ENCODE data around the gene CFD. TPM values are rescaled to one million over a fixed set of nuclear protein-coding genes. Genes with fewer than 3 reads are reported as not detected.
"Not testable (repeated sequence)": the region's sequence is repeated elsewhere in the genome, so short reads cannot be mapped to it uniquely, and the experiment has no call there.

The CFD gene
- polyA plus RNA-seq, 4 donors = 2.3 to 12.9 (median 3.6) TPM

GRCh38 chr19:870314-870713 lies 10.8 kb downstream of the CFD start:
- DNase-seq (ENCODE audit: low read depth in 4 of 4, low spot score in 3 of 4) = no peak

GRCh38 chr19:870963-871401 lies 11.5 kb downstream of the CFD start:
- no peak for DNase-seq (ENCODE audit: low read depth in 4 of 4, low spot score in 3 of 4)

- DNase-seq (ENCODE audit: low read depth in 4 of 4, low spot score in 3 of 4) = no peak
Observed at GRCh38 chr19:871446-872265, 12.2 kb downstream of the CFD start.

- DNase-seq (ENCODE audit: low read depth in 4 of 4, low spot score in 3 of 4) = no peak
Observed at GRCh38 chr19:872266-872951, 12.9 kb downstream of the CFD start.

GRCh38 chr19:873084-873483 lies 13.6 kb downstream of the CFD start:
- no peak for DNase-seq (ENCODE audit: low read depth in 4 of 4, low spot score in 3 of 4)

GRCh38 chr19:873561-874041 lies 14.1 kb downstream of the CFD start:
- no peak for DNase-seq (ENCODE audit: low read depth in 4 of 4, low spot score in 3 of 4)

- DNase-seq (ENCODE audit: low read depth in 4 of 4, low spot score in 3 of 4) = no peak
Observed at GRCh38 chr19:875265-875879, 15.9 kb downstream of the CFD start.

- DNase-seq (ENCODE audit: low read depth in 4 of 4, low spot score in 3 of 4) = no peak
Observed at GRCh38 chr19:876089-876488, 16.6 kb downstream of the CFD start.

GRCh38 chr19:876780-877314 lies 17.4 kb downstream of the CFD start:
- DNase-seq (ENCODE audit: low read depth in 4 of 4, low spot score in 3 of 4) = no peak

- DNase-seq (ENCODE audit: low read depth in 4 of 4, low spot score in 3 of 4) = not testable (repeated sequence)
Observed at GRCh38 chr19:877992-878660, 18.7 kb downstream of the CFD start.

- DNase-seq (ENCODE audit: low read depth in 4 of 4, low spot score in 3 of 4) = not testable (repeated sequence)
Observed at GRCh38 chr19:878751-879561, 19.5 kb downstream of the CFD start.

GRCh38 chr19:879711-880438 lies 20.4 kb downstream of the CFD start:
- DNase-seq (ENCODE audit: low read depth in 4 of 4, low spot score in 3 of 4) = no peak

- DNase-seq (ENCODE audit: low read depth in 4 of 4, low spot score in 3 of 4) = no peak
Observed at GRCh38 chr19:881385-882071, 22.1 kb downstream of the CFD start.

- no peak for DNase-seq (ENCODE audit: low read depth in 4 of 4, low spot score in 3 of 4)
Observed at GRCh38 chr19:882871-883497, 23.5 kb downstream of the CFD start.

GRCh38 chr19:883661-884211 lies 24.3 kb downstream of the CFD start:
- no peak for DNase-seq (ENCODE audit: low read depth in 4 of 4, low spot score in 3 of 4)

GRCh38 chr19:884420-885211 lies 25.2 kb downstream of the CFD start:
- DNase-seq (ENCODE audit: low read depth in 4 of 4, low spot score in 3 of 4) = no peak
